G401 (cell line): Measurements from ENCODE around the gene SLC5A10. TPM values are rescaled to one million over a fixed set of nuclear protein-coding genes. Genes with fewer than 3 reads are reported as not detected.
"Not testable (repeated sequence)": the region's sequence is repeated elsewhere in the genome, so short reads cannot be mapped to it uniquely, and the experiment has no call there.

Source experiments
- DNase-seq: peaks from one replicate; pipeline ENCODE4 v3.0.0-alpha.2; 2015; ENCODE audit warnings: low spot score
- in situ Hi-C: cut with HindIII; loops from 2 replicates; pipeline ENCODE4 v1.10.0; 2016; ENCODE audit warnings: low sequenced_read_pairs, mixed read lengths
- total RNA-seq: library from RNA; depleted of rRNA; stranded (reverse); fragments of >200 nt; shearing (Covaris generic); gene quantifications from 2 replicates; pipeline ENCODE4 v1.2.3, GENCODE V29; 2014

Gene SLC5A10
- total RNA-seq, 1 experiment from 2014 or later: not detected

- in situ Hi-C loops: no loop called here
- no peak for DNase-seq
Measured at GRCh38 chr17:19024101-19025078, 72.4 kb downstream of the SLC5A10 start.

GRCh38 chr17:19028671-19029070, 76.7 kb downstream of the SLC5A10 start:
- in situ Hi-C loops: not testable (repeated sequence)

GRCh38 chr17:19029740-19030139, 77.8 kb downstream of the SLC5A10 start:
- DNase-seq, in situ Hi-C loops: not testable (repeated sequence)

More at GRCh38 chr17:19028671-19029070, 76.7 kb downstream of the SLC5A10 start:
- not testable (repeated sequence) for DNase-seq

- DNase-seq, in situ Hi-C loops: not testable (repeated sequence)
Measured at GRCh38 chr17:19030771-19031449, 78.9 kb downstream of the SLC5A10 start.

- in situ Hi-C loops, DNase-seq: not testable (repeated sequence)
Measured at GRCh38 chr17:19031729-19032128, 79.8 kb downstream of the SLC5A10 start.

- in situ Hi-C loops, DNase-seq: not testable (repeated sequence)
Measured at GRCh38 chr17:19032377-19032988, 80.5 kb downstream of the SLC5A10 start.

- DNase-seq, in situ Hi-C loops: not testable (repeated sequence)
Measured at GRCh38 chr17:19036186-19036585, 84.2 kb downstream of the SLC5A10 start.

- in situ Hi-C loops: not testable (repeated sequence)
Measured at GRCh38 chr17:19037547-19037946, 85.6 kb downstream of the SLC5A10 start.

GRCh38 chr17:19038007-19038406, 86.0 kb downstream of the SLC5A10 start:
- in situ Hi-C loops, DNase-seq: not testable (repeated sequence)

More at GRCh38 chr17:19037547-19037946, 85.6 kb downstream of the SLC5A10 start:
- DNase-seq: not testable (repeated sequence)

GRCh38 chr17:19038730-19039129, 86.8 kb downstream of the SLC5A10 start:
- DNase-seq, in situ Hi-C loops: not testable (repeated sequence)

- in situ Hi-C loops, DNase-seq: not testable (repeated sequence)
Measured at GRCh38 chr17:19040350-19040749, 88.4 kb downstream of the SLC5A10 start.

GRCh38 chr17:19041871-19042270, 89.9 kb downstream of the SLC5A10 start:
- DNase-seq, in situ Hi-C loops: not testable (repeated sequence)

GRCh38 chr17:19042369-19042768, 90.4 kb downstream of the SLC5A10 start:
- DNase-seq, in situ Hi-C loops: not testable (repeated sequence)

- DNase-seq, in situ Hi-C loops: not testable (repeated sequence)
Measured at GRCh38 chr17:19043032-19043431, 91.1 kb downstream of the SLC5A10 start.

- DNase-seq, in situ Hi-C loops: not testable (repeated sequence)
Measured at GRCh38 chr17:19044643-19045042, 92.7 kb downstream of the SLC5A10 start.

GRCh38 chr17:19046782-19047375, 94.9 kb downstream of the SLC5A10 start, which contains the start of gene GRAP:
Gene GRAP, minus strand, starts transcription at chr17:19046957. Its CDS starts 31 bp downstream, at chr17:19046926.
- not testable (repeated sequence) for DNase-seq

GRCh38 chr17:19047510-19047909, 95.5 kb downstream of the SLC5A10 start:
- DNase-seq, in situ Hi-C loops: not testable (repeated sequence)

More at GRCh38 chr17:19046782-19047375, 94.9 kb downstream of the SLC5A10 start, which contains the start of gene GRAP:
- in situ Hi-C loops: not testable (repeated sequence)

GRCh38 chr17:19048826-19049225, 96.9 kb downstream of the SLC5A10 start:
- in situ Hi-C loops, DNase-seq: not testable (repeated sequence)

GRCh38 chr17:19055447-19055846, 103.5 kb downstream of the SLC5A10 start:
- in situ Hi-C loops, DNase-seq: not testable (repeated sequence)
